Rectal smooth muscle tissue (tissue), 1 donor: ENCODE results near the gene PEBP1.
"Not testable (repeated sequence)": the region's sequence is repeated elsewhere in the genome, so short reads cannot be mapped to it uniquely, and the experiment has no call there.

Experiments
- H3K27ac ChIP-seq: one replicate; pipeline ENCODE4 v1.7.0; 2013; ENCODE audit warnings: low read depth, low read length, inconsistent platforms
- H3K27me3 ChIP-seq: one replicate; pipeline ENCODE4 v1.7.0; 2013; ENCODE audit warnings: low read length; ENCODE audit not compliant: control insufficient read depth, insufficient read depth
- H3K36me3 ChIP-seq: one replicate; pipeline ENCODE4 v1.7.0; 2013; ENCODE audit warnings: low read length; ENCODE audit not compliant: control insufficient read depth, insufficient read depth
- H3K4me1 ChIP-seq: one replicate; pipeline ENCODE4 v1.7.0; 2013; ENCODE audit warnings: low read length; ENCODE audit not compliant: control insufficient read depth, insufficient read depth
- H3K4me3 ChIP-seq: one replicate; pipeline ENCODE4 v1.7.0; 2013; ENCODE audit warnings: low read length
- H3K9ac ChIP-seq: one replicate; pipeline ENCODE4 v1.7.0; 2013; ENCODE audit warnings: low read length

The PEBP1 gene

GRCh38 chr12:118109088-118109487 is 26.8 kb upstream of the PEBP1 start:
- no peaks in the 10 kb centered on the region for H3K36me3 ChIP-seq
- H3K27ac ChIP-seq = no peak overlapping the region
- H3K4me3 ChIP-seq = no peak overlapping the region
- no peaks in the 10 kb centered on the region for H3K27me3 ChIP-seq
- H3K9ac ChIP-seq = no peak overlapping the region
- no peaks in the 10 kb centered on the region for H3K4me1 ChIP-seq

- Histone ChIP-seq H3K9ac (no peak overlapping the region), H3K27me3 (no peaks in the 10 kb centered on the region), H3K27ac (no peak overlapping the region), H3K4me3 (no peak overlapping the region), H3K36me3 (no peaks in the 10 kb centered on the region), H3K4me1 (peaks cover 2% of the 10 kb centered on the region)
Observed at GRCh38 chr12:118119449-118119879, 16.5 kb upstream of the PEBP1 start.

DNA sequence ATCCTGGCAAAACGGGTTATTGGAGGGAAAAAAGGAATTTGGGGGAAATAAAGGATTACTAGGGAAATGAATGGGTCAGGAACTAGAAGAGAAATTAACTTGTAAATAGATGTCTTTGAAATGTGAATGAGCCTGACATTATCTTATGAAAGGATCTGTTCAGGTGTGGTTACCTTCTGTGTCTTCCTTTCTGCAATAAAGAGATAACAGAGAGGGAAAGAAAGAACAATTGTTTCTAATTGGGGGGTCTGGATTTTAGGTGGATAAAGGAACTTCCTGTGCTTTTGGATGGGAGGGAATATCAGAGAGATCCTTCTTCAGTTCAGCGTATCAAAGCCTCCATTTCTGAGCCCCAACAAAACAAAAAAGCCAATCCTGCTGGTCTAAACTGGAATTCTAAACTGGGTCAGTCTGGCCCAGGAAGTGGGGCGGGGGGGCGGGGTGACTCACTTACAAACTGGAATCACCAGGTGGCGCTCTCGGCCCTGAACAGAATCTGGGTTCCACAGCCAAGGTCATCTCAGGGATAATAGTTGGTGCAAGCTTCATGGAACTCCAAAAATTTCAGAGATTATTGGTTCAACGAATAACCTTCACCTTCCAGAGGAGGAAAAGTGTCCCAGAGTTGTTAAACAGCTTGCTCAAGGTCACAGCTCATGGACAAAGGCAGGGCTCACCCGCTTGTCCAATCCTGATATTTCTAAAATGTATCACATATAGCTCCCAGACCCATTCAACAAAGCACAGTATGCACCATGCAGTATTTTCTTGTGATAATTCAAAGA is 15.2 kb upstream of the PEBP1 start:
- Histone ChIP-seq H3K4me1 (peaks cover 2% of the 10 kb centered on the region), H3K36me3 (no peaks in the 10 kb centered on the region), H3K27ac (no peak overlapping the region), H3K9ac (no peak overlapping the region), H3K4me3 (no peak overlapping the region), H3K27me3 (no peaks in the 10 kb centered on the region)

- Histone ChIP-seq H3K4me3 (no peak overlapping the region), H3K36me3 (no peaks in the 10 kb centered on the region), H3K9ac (no peak overlapping the region), H3K27me3 (no peaks in the 10 kb centered on the region), H3K4me1 (peaks cover 2% of the 10 kb centered on the region), H3K27ac (no peak overlapping the region)
Observed at GRCh38 chr12:118122264-118122663, 13.7 kb upstream of the PEBP1 start.

DNA sequence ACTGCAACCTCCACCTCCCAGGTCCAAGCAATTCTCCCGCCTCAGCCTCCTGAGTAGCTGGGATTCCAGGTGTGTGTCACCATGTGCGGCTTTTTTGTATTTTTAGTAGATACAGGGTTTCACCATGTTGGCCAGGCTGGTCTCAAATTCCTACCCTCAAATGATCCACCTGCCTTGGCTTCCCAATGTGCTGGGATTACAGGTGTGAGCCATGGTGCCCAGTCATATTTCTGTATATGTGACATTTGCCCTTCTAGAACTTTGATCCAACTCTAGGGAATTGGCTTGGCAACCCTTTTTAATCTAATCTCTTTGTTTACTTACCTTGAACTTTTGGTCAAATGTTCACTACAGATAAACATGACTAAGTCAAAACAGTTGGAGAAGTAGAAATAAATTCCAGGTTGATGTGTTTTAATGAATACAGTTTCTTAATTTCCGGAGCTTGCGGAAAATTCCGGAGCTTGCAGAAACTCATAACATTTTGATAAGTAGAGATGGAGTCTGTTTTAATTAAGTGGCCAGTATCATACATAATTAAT is 11.5 kb upstream of the PEBP1 start:
- Histone ChIP-seq H3K27ac (no peak overlapping the region), H3K4me3 (no peak overlapping the region), H3K36me3 (no peaks in the 10 kb centered on the region), H3K9ac (no peak overlapping the region), H3K4me1 (peaks cover 2% of the 10 kb centered on the region), H3K27me3 (no peaks in the 10 kb centered on the region)

GRCh38 chr12:118125743-118126118 is 10.2 kb upstream of the PEBP1 start:
- H3K27ac ChIP-seq = no peak overlapping the region
- no peak overlapping the region for H3K4me3 ChIP-seq
- H3K4me1 ChIP-seq = peaks cover 2% of the 10 kb centered on the region
- H3K36me3 ChIP-seq = no peaks in the 10 kb centered on the region
- H3K27me3 ChIP-seq = no peaks in the 10 kb centered on the region
- H3K9ac ChIP-seq = no peak overlapping the region

DNA sequence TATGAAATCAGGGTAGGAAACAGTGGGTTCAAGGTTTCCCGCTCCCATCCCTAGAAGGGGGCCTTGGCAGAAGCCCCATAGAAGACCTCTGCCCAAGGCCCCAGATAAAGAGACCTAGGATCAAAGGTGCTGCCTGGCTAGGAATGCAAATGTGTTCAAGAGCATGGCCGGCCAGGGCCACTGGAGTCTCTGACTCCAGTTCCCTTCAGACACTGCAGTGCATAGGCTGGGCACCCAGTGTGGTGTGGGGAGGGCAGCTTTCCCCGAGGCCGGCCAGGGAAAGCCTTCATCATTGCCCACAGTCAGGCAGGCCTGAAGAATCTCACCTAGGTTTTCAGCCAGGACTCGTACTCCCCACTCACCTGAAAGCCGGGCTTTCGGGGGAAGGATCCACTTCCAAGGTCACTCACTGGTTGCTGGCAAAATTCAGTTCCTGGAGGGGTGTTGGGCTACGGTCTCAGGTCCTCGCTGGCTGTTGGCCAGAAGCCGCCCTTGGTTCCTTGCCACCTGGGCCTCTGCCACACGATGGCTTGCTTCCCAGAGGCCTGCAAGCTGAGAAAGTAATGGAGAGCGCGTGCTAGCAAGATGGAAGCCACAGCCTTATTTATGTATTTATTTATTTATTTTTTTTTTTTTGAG is 9.7 kb upstream of the PEBP1 start:
- H3K4me1 ChIP-seq = no peaks in the 10 kb centered on the region
- H3K27me3 ChIP-seq = no peaks in the 10 kb centered on the region
- H3K9ac ChIP-seq = no peak overlapping the region
- H3K4me3 ChIP-seq = no peak overlapping the region
- H3K36me3 ChIP-seq = no peaks in the 10 kb centered on the region
- H3K27ac ChIP-seq = no peak overlapping the region

DNA sequence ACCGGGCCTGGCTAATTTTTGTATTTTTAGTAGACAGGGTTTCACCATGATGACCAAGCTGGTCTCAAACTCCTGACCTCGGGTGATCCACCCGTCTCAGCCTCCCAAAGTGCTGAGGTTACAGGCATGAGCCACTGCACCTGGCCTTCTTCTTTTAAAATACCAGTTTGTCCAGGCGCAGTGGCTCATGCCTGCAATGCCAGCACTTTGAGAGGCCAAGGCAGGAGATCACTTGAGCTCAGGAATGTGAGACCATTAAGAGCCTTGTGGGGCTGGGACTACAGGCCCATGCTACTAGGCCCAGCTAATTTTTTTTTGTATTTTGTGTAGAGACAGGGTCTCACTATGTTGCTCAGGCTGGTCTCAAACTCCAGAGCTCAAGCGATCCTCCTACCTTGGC is 8.1 kb upstream of the PEBP1 start:
- Histone ChIP-seq H3K4me3 (no peak overlapping the region), H3K27ac (no peak overlapping the region), H3K27me3 (no peaks in the 10 kb centered on the region)

DNA sequence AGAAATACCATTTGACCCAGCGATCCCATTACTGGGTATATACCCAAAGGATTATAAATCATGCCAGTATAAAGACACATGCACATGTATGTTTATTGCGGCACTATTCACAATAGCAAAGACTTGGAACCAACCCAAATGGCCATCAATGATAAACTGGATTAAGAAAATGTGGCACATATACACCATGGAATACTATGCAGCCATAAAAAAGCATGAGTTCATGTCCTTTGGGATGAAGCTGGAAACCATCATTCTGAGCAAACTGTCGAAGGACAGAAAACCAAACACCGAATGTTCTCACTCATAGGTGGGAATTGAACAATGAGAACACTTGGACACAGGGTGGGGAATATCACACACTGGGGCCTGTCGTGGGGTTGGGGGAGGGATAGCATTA is 6.5 kb upstream of the PEBP1 start:
- H3K27ac ChIP-seq, H3K27me3 ChIP-seq, H3K4me1 ChIP-seq, H3K9ac ChIP-seq, H3K4me3 ChIP-seq, H3K36me3 ChIP-seq: not testable (repeated sequence)

More for the DNA sequence above, 8.1 kb upstream of the PEBP1 start:
- Histone ChIP-seq H3K9ac (no peak overlapping the region), H3K4me1 (no peaks in the 10 kb centered on the region), H3K36me3 (no peaks in the 10 kb centered on the region)

DNA sequence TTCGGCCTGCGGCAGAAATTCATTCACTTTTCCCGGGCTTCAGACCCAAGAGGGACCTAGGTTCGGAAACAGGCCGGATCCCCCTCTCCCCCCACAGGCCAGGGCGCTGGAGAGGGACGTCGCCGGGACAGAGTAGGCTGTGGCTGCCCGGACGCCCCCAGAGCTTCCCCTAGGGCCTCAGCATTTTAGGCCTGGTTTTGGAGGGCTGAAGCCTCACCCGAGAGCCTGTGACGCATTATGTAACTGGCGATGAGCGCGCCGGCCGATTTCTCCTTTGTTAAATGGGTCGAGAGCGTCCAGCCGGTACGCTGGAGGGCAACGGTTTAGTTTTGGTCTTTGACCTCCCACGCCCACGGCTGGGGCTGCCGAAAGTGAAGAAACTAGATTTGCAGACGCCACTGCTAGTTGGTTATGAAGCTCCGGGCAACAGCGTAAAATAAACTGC is 657 bp downstream of the PEBP1 start:
- no peaks in the 10 kb centered on the region for H3K27me3 ChIP-seq
- H3K9ac ChIP-seq = peak overlapping the region; percentile 80
- peak overlapping the region; percentile 89 for H3K27ac ChIP-seq
- H3K4me3 ChIP-seq = peak overlapping the region; percentile 81
- peaks cover 11% of the 10 kb centered on the region for H3K36me3 ChIP-seq
- H3K4me1 ChIP-seq = no peaks in the 10 kb centered on the region

GRCh38 chr12:118137148-118137678 is 1.3 kb downstream of the PEBP1 start:
- H3K27ac ChIP-seq = peak overlapping the region; percentile 89

GRCh38 chr12:118140825-118141224 is 4.9 kb downstream of the PEBP1 start:
- Histone ChIP-seq H3K36me3 (peaks cover 22% of the 10 kb centered on the region), H3K27me3 (no peaks in the 10 kb centered on the region), H3K4me1 (no peaks in the 10 kb centered on the region), H3K4me3 (no peak overlapping the region), H3K9ac (no peak overlapping the region), H3K27ac (no peak overlapping the region)

More at GRCh38 chr12:118137148-118137678, 1.3 kb downstream of the PEBP1 start:
- Histone ChIP-seq H3K4me1 (no peaks in the 10 kb centered on the region), H3K27me3 (no peaks in the 10 kb centered on the region), H3K9ac (peak overlapping the region; percentile 80), H3K4me3 (peak overlapping the region; percentile 81), H3K36me3 (peaks cover 13% of the 10 kb centered on the region)
